Mesenchymal stem cell (in vitro differentiated cells and primary cell): Measurements from ENCODE around the gene TRPV5.
A peak's percentile ranks its signal among the peaks of the same experiment; 100 is the strongest.

Source experiments
- DNase-seq: peaks from one replicate; pipeline ENCODE4 v3.0.0-alpha.2; 2013
- H2AFZ ChIP-seq: one replicate; pipeline ENCODE4 v1.6.1; 2013; ENCODE audit warnings: low read depth, mild to moderate bottlenecking, control low read depth, inconsistent platforms, low read length, moderate library complexity
- H2AK5ac ChIP-seq: 2 replicates; pipeline ENCODE4 v1.6.1; 2013; ENCODE audit warnings: low read length, moderate library complexity, mild to moderate bottlenecking, inconsistent platforms; ENCODE audit not compliant: severe bottlenecking
- H2BK120ac ChIP-seq: one replicate; pipeline ENCODE4 v1.6.1; 2013; ENCODE audit warnings: low read depth, mild to moderate bottlenecking, inconsistent platforms, low read length, moderate library complexity
- H2BK12ac ChIP-seq, 2 experiments: one replicate each; pipeline ENCODE4 v1.6.1; 2013; ENCODE audit warnings: inconsistent platforms in 2 of 2, low read length in 2 of 2, mild to moderate bottlenecking in 2 of 2, moderate library complexity in 2 of 2, control low read depth in 1 of 2
- H2BK15ac ChIP-seq: one replicate; pipeline ENCODE4 v1.6.1; 2013; ENCODE audit warnings: mild to moderate bottlenecking, low read depth, inconsistent platforms; ENCODE audit not compliant: poor library complexity, severe bottlenecking
- H2BK5ac ChIP-seq: 2 replicates; pipeline ENCODE4 v1.6.1; 2013; ENCODE audit warnings: low read depth, mild to moderate bottlenecking, low read length, control low read depth, inconsistent platforms; ENCODE audit not compliant: poor library complexity, severe bottlenecking
- H3K14ac ChIP-seq, 2 experiments: one replicate each; pipeline ENCODE4 v1.6.1; 2013; ENCODE audit warnings: inconsistent platforms in 2 of 2, low read length in 2 of 2, control low read depth in 1 of 2, mild to moderate bottlenecking in 1 of 2, moderate library complexity in 1 of 2
- H3K18ac ChIP-seq, 2 experiments: one replicate each; pipeline ENCODE4 v1.6.1; 2013; ENCODE audit warnings: inconsistent platforms in 2 of 2, low read length in 2 of 2, control low read depth in 1 of 2, low read depth in 1 of 2, mild to moderate bottlenecking in 1 of 2
- H3K23ac ChIP-seq, 2 experiments: one replicate each; pipeline ENCODE4 v1.6.1; 2013; ENCODE audit warnings: inconsistent platforms in 2 of 2, low read length in 2 of 2, mild to moderate bottlenecking in 2 of 2, moderate library complexity in 2 of 2, control low read depth in 1 of 2
- H3K27ac ChIP-seq: 2 replicates; pipeline ENCODE4 v1.5.1; 2013; ENCODE audit warnings: mild to moderate bottlenecking, moderate library complexity, low read length, control low read depth, inconsistent platforms; ENCODE audit not compliant: poor library complexity, severe bottlenecking
- H3K27me3 ChIP-seq, 2 experiments: 2 replicates each; pipeline versions ENCODE4 v1.6.1 to v1.7.0; 2013; ENCODE audit warnings: low read length in 2 of 2, mild to moderate bottlenecking in 2 of 2, moderate library complexity in 2 of 2, control low read depth in 1 of 2, inconsistent platforms in 1 of 2; ENCODE audit not compliant: control insufficient read depth in 1 of 2, insufficient read depth in 1 of 2
- H3K36me3 ChIP-seq, 2 experiments: 2 replicates each; pipeline versions ENCODE4 v1.6.1 to v1.7.0; 2013; ENCODE audit warnings: low read length in 2 of 2, control low read depth in 1 of 2, inconsistent platforms in 1 of 2, low read depth in 1 of 2, mild to moderate bottlenecking in 1 of 2; ENCODE audit not compliant: insufficient read depth in 2 of 2, control insufficient read depth in 1 of 2
- H3K4ac ChIP-seq, 2 experiments: one replicate each; pipeline ENCODE4 v1.6.1; 2013; ENCODE audit warnings: inconsistent platforms in 2 of 2, low read length in 2 of 2, mild to moderate bottlenecking in 2 of 2, moderate library complexity in 2 of 2, control low read depth in 1 of 2, low read depth in 1 of 2
- H3K4me1 ChIP-seq: 2 replicates; pipeline ENCODE4 v1.6.1; 2013; ENCODE audit warnings: low read depth, low read length, control low read depth; ENCODE audit not compliant: control insufficient read depth, insufficient read depth
- H3K4me2 ChIP-seq: 2 replicates; pipeline ENCODE4 v1.6.1; 2013; ENCODE audit warnings: low read length, mild to moderate bottlenecking, inconsistent platforms; ENCODE audit not compliant: poor library complexity, severe bottlenecking
- H3K4me3 ChIP-seq, 2 experiments: 2 replicates each; pipeline versions ENCODE4 v1.5.1 to v1.7.0; 2013; ENCODE audit warnings: low read length in 2 of 2, mild to moderate bottlenecking in 2 of 2, control low read depth in 1 of 2, low read depth in 1 of 2; ENCODE audit not compliant: insufficient read depth in 1 of 2
- H3K79me1 ChIP-seq: replicated peaks from 2 replicates; pipeline ENCODE4 v1.6.1; 2013; ENCODE audit warnings: mild to moderate bottlenecking, control low read depth, low read length, inconsistent platforms; ENCODE audit not compliant: poor library complexity, severe bottlenecking
- H3K9ac ChIP-seq: 2 replicates; pipeline ENCODE4 v1.7.0; 2013; ENCODE audit warnings: mild to moderate bottlenecking, low read length, moderate library complexity
- H3K9me3 ChIP-seq: 2 replicates; pipeline ENCODE4 v1.7.0; 2013; ENCODE audit warnings: mild to moderate bottlenecking, low read length; ENCODE audit not compliant: control insufficient read depth
- H4K8ac ChIP-seq: one replicate; pipeline ENCODE4 v1.6.1; 2013; ENCODE audit warnings: inconsistent platforms, mild to moderate bottlenecking, low read length, moderate library complexity
- H4K91ac ChIP-seq: one replicate; pipeline ENCODE4 v1.6.1; 2013; ENCODE audit warnings: mild to moderate bottlenecking, low read length, inconsistent platforms
- WGBS: methylation state at CpG from one replicate; pipeline ENCODE4 v1.1.7; 2013; ENCODE audit warnings: mixed read lengths; 5-methylcytosine and 5-hydroxymethylcytosine counted together

TRPV5 gene

GRCh38 chr7:142862351-142862750 lies 71.2 kb downstream of the TRPV5 start:
- no peak overlapping the region for H2BK120ac ChIP-seq
- no peak overlapping the region for H3K27ac ChIP-seq
- H3K79me1 ChIP-seq = no peaks in the 10 kb centered on the region
- no peak overlapping the region for H4K91ac ChIP-seq
- no peak overlapping the region for H3K23ac ChIP-seq
- H2BK5ac ChIP-seq = no peak overlapping the region
- H3K4me2 ChIP-seq = no peak overlapping the region
- H3K4me3 ChIP-seq = no peak overlapping the region
- H4K8ac ChIP-seq = no peak overlapping the region
- no peaks in the 10 kb centered on the region for H3K4me1 ChIP-seq
- no peak overlapping the region for H3K14ac ChIP-seq
- H3K27me3 ChIP-seq = peaks cover 0 to 13% of the 10 kb centered on the region in 2 experiments
- H3K9ac ChIP-seq = no peak overlapping the region
- H3K18ac ChIP-seq = no peak overlapping the region
- no peak for DNase-seq
- no peaks in the 10 kb centered on the region for H3K9me3 ChIP-seq
- H2AFZ ChIP-seq = no peak overlapping the region
- H2AK5ac ChIP-seq = no peak overlapping the region
- H3K36me3 ChIP-seq = no peaks in the 10 kb centered on the region
- H2BK15ac ChIP-seq = no peak overlapping the region
- no peak overlapping the region for H2BK12ac ChIP-seq
- WGBS = 91% methylated on average over 4 of the region's 4 CpGs
- no peak overlapping the region for H3K4ac ChIP-seq

DNA sequence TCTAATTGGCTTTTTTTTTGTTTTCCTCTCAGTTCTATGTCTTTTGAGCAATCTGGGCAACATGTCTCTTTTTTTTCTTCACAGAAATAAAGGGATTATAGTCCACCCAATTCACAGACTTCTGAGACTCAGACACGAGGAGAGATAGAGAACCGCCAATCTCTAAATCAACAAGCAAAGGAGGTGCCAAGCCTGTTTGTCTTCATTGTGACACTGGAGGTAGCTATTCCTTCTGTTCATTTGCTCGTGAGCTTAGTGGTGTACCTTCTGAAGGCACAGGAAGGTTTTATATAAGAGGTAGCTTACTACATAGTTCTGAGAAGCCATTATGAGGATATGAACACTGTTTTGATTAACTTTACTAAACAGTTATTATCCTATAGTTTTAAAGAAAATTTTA lies 72.6 kb downstream of the TRPV5 start:
- H2BK12ac ChIP-seq = no peak overlapping the region
- WGBS = 40% methylated on average over 3 of the region's 3 CpGs
- H3K18ac ChIP-seq = no peak overlapping the region
- no peak overlapping the region for H2BK5ac ChIP-seq
- DNase-seq = no peak
- H2BK120ac ChIP-seq = no peak overlapping the region
- no peak overlapping the region for H3K4ac ChIP-seq
- H3K23ac ChIP-seq = no peak overlapping the region
- H2AK5ac ChIP-seq = no peak overlapping the region
- peaks cover 0 to 17% of the 10 kb centered on the region in 2 experiments for H3K27me3 ChIP-seq
- H2AFZ ChIP-seq = no peak overlapping the region
- H2BK15ac ChIP-seq = no peak overlapping the region
- H4K91ac ChIP-seq = no peak overlapping the region
- H3K14ac ChIP-seq = no peak overlapping the region
- H3K4me1 ChIP-seq = no peaks in the 10 kb centered on the region
- no peak overlapping the region for H4K8ac ChIP-seq
- no peaks in the 10 kb centered on the region for H3K79me1 ChIP-seq
- no peak overlapping the region for H3K27ac ChIP-seq
- H3K36me3 ChIP-seq = no peaks in the 10 kb centered on the region
- no peak overlapping the region for H3K4me3 ChIP-seq
- no peak overlapping the region for H3K9ac ChIP-seq
- H3K4me2 ChIP-seq = no peak overlapping the region
- no peaks in the 10 kb centered on the region for H3K9me3 ChIP-seq

GRCh38 chr7:142859829-142860228 lies 73.7 kb downstream of the TRPV5 start:
- Histone ChIP-seq H3K9ac (no peak overlapping the region), H2BK15ac (no peak overlapping the region), H4K8ac (no peak overlapping the region), H3K14ac (no peak overlapping the region), H2AFZ (no peak overlapping the region), H3K4me3 (no peak overlapping the region), H2AK5ac (no peak overlapping the region), H3K18ac (no peak overlapping the region), H3K79me1 (no peaks in the 10 kb centered on the region), H3K36me3 (no peaks in the 10 kb centered on the region), H3K23ac (no peak overlapping the region), H2BK5ac (no peak overlapping the region), H3K4ac (no peak overlapping the region), H2BK120ac (no peak overlapping the region), H3K27ac (no peak overlapping the region), H3K9me3 (no peaks in the 10 kb centered on the region), H4K91ac (no peak overlapping the region), H3K4me1 (peaks cover 7% of the 10 kb centered on the region), H2BK12ac (no peak overlapping the region), H3K27me3 (peaks cover 5 to 23% of the 10 kb centered on the region in 2 experiments), H3K4me2 (no peak overlapping the region)
- peak; percentile 37 for DNase-seq
- 40% methylated on average over 5 of the region's 5 CpGs for WGBS

DNA sequence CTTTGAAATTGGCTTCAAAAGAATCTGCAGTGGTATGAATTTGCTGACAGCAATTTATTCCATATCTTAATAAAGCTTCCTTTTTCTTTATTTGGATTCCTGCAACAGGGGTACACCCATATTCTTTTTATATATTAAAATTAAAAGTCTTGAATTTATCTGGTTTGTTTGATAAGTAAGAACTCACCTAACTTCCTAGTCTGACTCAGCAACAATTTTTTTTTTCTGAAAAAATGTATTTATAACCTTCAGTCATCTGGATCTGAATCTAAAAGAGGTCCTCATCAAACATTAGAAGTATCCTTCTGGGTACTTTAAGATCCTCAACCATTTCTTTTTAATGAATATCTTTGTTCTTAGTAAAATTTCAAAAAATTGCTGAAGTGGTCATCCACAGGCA lies 74.1 kb downstream of the TRPV5 start:
- H3K36me3 ChIP-seq = no peaks in the 10 kb centered on the region

More for the DNA sequence above, 74.1 kb downstream of the TRPV5 start:
- Histone ChIP-seq H4K91ac (no peak overlapping the region), H3K79me1 (no peaks in the 10 kb centered on the region), H2AK5ac (no peak overlapping the region), H2AFZ (no peak overlapping the region), H3K14ac (no peak overlapping the region), H3K4ac (no peak overlapping the region), H3K4me2 (no peak overlapping the region), H3K18ac (no peak overlapping the region), H2BK12ac (no peak overlapping the region), H3K23ac (no peak overlapping the region), H2BK15ac (no peak overlapping the region), H3K27ac (no peak overlapping the region), H3K9ac (no peak overlapping the region), H3K4me1 (peaks cover 7% of the 10 kb centered on the region), H3K4me3 (no peak overlapping the region), H2BK120ac (no peak overlapping the region), H2BK5ac (no peak overlapping the region), H3K27me3 (peaks cover 5 to 23% of the 10 kb centered on the region in 2 experiments), H3K9me3 (no peaks in the 10 kb centered on the region), H4K8ac (no peak overlapping the region)
- no peak for DNase-seq
